SK-N-SH (cell line): ENCODE results near the gene DEPDC7.

Source experiments
- CTCF ChIP-seq: fragments of 200-600 bp; sonication (generic); IDR thresholded peaks from 2 replicates; pipeline ENCODE4 v1.6.1; 2017; ENCODE audit warnings: antibody characterized with exemption, mild to moderate bottlenecking, moderate library complexity
- EP300 ChIP-seq, 2 experiments: IDR thresholded peaks; 2 replicates each; pipeline versions ENCODE4 v1.4.0 to v1.6.1; 2012; ENCODE audit warnings: borderline replicate concordance in 1 of 2, low read depth in 1 of 2, low read length in 1 of 2
- EZH2phosphoT487 ChIP-seq: fragments of 200-600 bp; sonication (generic); IDR thresholded peaks from 2 replicates; pipeline ENCODE4 v1.6.1; 2017; ENCODE audit warnings: low read depth, mixed run types, mild to moderate bottlenecking, antibody characterized with exemption, moderate library complexity, borderline replicate concordance
- FOXM1 ChIP-seq: IDR thresholded peaks from 2 replicates; pipeline ENCODE4 v1.4.0; 2012; ENCODE audit warnings: low read depth, mild to moderate bottlenecking
- GABPA ChIP-seq: IDR thresholded peaks from 2 replicates; pipeline ENCODE4 v1.4.0; 2012; ENCODE audit warnings: low read depth, mild to moderate bottlenecking
- MXI1 ChIP-seq: IDR thresholded peaks from 2 replicates; pipeline ENCODE4 v1.6.1; 2012; ENCODE audit warnings: mild to moderate bottlenecking, low read depth, low read length, improper control_type of control experiment
- RCOR1 ChIP-seq: fragments of 150-350 bp; IDR thresholded peaks from 2 replicates; pipeline ENCODE4 v1.6.1; 2017; ENCODE audit warnings: antibody characterized with exemption, low read length
- RFX5 ChIP-seq: IDR thresholded peaks from 2 replicates; pipeline ENCODE4 v1.6.1; 2012; ENCODE audit warnings: mild to moderate bottlenecking, improper control_type of control experiment, low read length
- SIN3A ChIP-seq: IDR thresholded peaks from 2 replicates; pipeline ENCODE4 v1.6.1; 2012; ENCODE audit warnings: low read depth, mild to moderate bottlenecking, low read length, moderate library complexity, borderline replicate concordance
- TAF1 ChIP-seq: IDR thresholded peaks from 2 replicates; pipeline ENCODE4 v1.6.1; 2012; ENCODE audit warnings: low read depth, mild to moderate bottlenecking, low read length, moderate library complexity, borderline replicate concordance
- YY1 ChIP-seq: IDR thresholded peaks from 2 replicates; pipeline ENCODE4 v1.4.0; 2012; ENCODE audit warnings: low read depth, mild to moderate bottlenecking
- TF ChIP-seq, protein P1 (sequence below): IDR thresholded peaks from 2 replicates; pipeline ENCODE4; 2012
- TF ChIP-seq, protein P2 (sequence below): IDR thresholded peaks from 2 replicates; pipeline ENCODE4 v1.4.0; 2012; ENCODE audit warnings: low read depth, borderline replicate concordance

- no peak for TF ChIP-seq RCOR1
- TF ChIP-seq EP300 (IDR thresholded peaks at IDR 0.05; ENCODE audit: borderline replicate concordance in 1 of 2, low read depth in 1 of 2, low read length in 1 of 2) = no peak
- no peak for TF ChIP-seq EZH2phosphoT487
- TF ChIP-seq RFX5 = no peak
- no peak for TF ChIP-seq CTCF
- TF ChIP-seq, protein P1, sequence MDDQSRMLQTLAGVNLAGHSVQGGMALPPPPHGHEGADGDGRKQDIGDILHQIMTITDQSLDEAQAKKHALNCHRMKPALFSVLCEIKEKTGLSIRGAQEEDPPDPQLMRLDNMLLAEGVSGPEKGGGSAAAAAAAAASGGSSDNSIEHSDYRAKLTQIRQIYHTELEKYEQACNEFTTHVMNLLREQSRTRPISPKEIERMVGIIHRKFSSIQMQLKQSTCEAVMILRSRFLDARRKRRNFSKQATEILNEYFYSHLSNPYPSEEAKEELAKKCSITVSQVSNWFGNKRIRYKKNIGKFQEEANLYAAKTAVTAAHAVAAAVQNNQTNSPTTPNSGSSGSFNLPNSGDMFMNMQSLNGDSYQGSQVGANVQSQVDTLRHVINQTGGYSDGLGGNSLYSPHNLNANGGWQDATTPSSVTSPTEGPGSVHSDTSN = no peak
- no peak for TF ChIP-seq SIN3A
- no peak for TF ChIP-seq FOXM1
- no peak for TF ChIP-seq YY1
- TF ChIP-seq GABPA = no peak
- TF ChIP-seq TAF1 = no peak
- TF ChIP-seq, protein P2, sequence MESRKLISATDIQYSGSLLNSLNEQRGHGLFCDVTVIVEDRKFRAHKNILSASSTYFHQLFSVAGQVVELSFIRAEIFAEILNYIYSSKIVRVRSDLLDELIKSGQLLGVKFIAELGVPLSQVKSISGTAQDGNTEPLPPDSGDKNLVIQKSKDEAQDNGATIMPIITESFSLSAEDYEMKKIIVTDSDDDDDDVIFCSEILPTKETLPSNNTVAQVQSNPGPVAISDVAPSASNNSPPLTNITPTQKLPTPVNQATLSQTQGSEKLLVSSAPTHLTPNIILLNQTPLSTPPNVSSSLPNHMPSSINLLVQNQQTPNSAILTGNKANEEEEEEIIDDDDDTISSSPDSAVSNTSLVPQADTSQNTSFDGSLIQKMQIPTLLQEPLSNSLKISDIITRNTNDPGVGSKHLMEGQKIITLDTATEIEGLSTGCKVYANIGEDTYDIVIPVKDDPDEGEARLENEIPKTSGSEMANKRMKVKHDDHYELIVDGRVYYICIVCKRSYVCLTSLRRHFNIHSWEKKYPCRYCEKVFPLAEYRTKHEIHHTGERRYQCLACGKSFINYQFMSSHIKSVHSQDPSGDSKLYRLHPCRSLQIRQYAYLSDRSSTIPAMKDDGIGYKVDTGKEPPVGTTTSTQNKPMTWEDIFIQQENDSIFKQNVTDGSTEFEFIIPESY = no peak
- TF ChIP-seq MXI1 = no peak
These were observed 5.8 kb downstream of the DEPDC7 start for GRCh38 chr11:33021501-33021900.
